OCI-LY7 (cell line): ENCODE measurements around the gene P3H2. TPM values are rescaled to one million over a fixed set of nuclear protein-coding genes. Genes with fewer than 3 reads are reported as not detected.
"Not testable (repeated sequence)": the region's sequence is repeated elsewhere in the genome, so short reads cannot be mapped to it uniquely, and the experiment has no call there.

Experiments
- BruUV-seq: library from RNA; stranded (reverse); fragments of 400-500 nt; replicated peaks from 2 replicates; lab custom pipeline; 2021; lab: Mats Ljungman, UMichigan
- CTCF ChIA-PET: fragments of 300-600 bp; sonication (Branson Sonifier 250); formaldehyde crosslinking; loops from one replicate; lab custom pipeline; 2022; ENCODE audit warnings: antibody characterized with exemption; ENCODE audit not compliant: unreplicated experiment; lab: Charles Lee
- POLR2A ChIA-PET: fragments of 300-600 bp; sonication (Branson Sonifier 250); formaldehyde crosslinking; loops from one replicate; lab custom pipeline; 2022; ENCODE audit warnings: antibody characterized with exemption; lab: Charles Lee
- DNase-seq: peaks from one replicate; pipeline ENCODE4 v3.0.0-alpha.2; 2015; ENCODE audit warnings: low spot score
- H2AFZ ChIP-seq: fragments of 200-600 bp; sonication (generic), shearing (Covaris generic); 2 replicates; pipeline ENCODE4 v1.6.1; 2014; ENCODE audit warnings: mild to moderate bottlenecking, antibody characterized with exemption, low read length, moderate library complexity
- H3K27ac ChIP-seq: fragments of 200-600 bp; sonication (generic); 2 replicates; pipeline ENCODE4 v1.5.1; 2014; ENCODE audit warnings: mixed run types, low read depth, mild to moderate bottlenecking, moderate library complexity, low read length, inconsistent platforms; ENCODE audit not compliant: poor library complexity, severe bottlenecking
- H3K36me3 ChIP-seq: fragments of 200-600 bp; sonication (generic); 2 replicates; pipeline ENCODE4 v1.6.1; 2014; ENCODE audit warnings: mild to moderate bottlenecking, antibody characterized with exemption, low read length, moderate library complexity, mixed read lengths; ENCODE audit not compliant: insufficient read depth
- H3K4me1 ChIP-seq: fragments of 200-600 bp; sonication (generic); 2 replicates; pipeline ENCODE4 v1.5.1; 2014; ENCODE audit warnings: mild to moderate bottlenecking, low read length; ENCODE audit not compliant: insufficient read depth, poor library complexity, severe bottlenecking
- H3K4me2 ChIP-seq: fragments of 200-600 bp; sonication (generic); 2 replicates; pipeline ENCODE4 v1.6.1; 2014; ENCODE audit warnings: mild to moderate bottlenecking, low read length
- H3K4me3 ChIP-seq: fragments of 200-600 bp; sonication (generic); 2 replicates; pipeline ENCODE4 v1.5.1; 2014; ENCODE audit warnings: mild to moderate bottlenecking, low read depth, low read length; ENCODE audit not compliant: poor library complexity, severe bottlenecking
- H3K79me2 ChIP-seq: fragments of 200-600 bp; sonication (generic); 2 replicates; pipeline ENCODE4 v1.6.1; 2016; ENCODE audit warnings: low read depth, mild to moderate bottlenecking, low read length, moderate library complexity, mixed read lengths; ENCODE audit not compliant: insufficient read depth
- H3K9me2 ChIP-seq: fragments of 200-600 bp; sonication (generic); 2 replicates; pipeline ENCODE4 v1.6.1; 2016; ENCODE audit warnings: mild to moderate bottlenecking, low read length, mixed read lengths; ENCODE audit not compliant: insufficient read depth
- H3K9me3 ChIP-seq: fragments of 200-600 bp; sonication (generic); 2 replicates; pipeline ENCODE4 v1.6.1; 2014; ENCODE audit warnings: mild to moderate bottlenecking, mixed run types, low read length, mixed read lengths
- H4K20me1 ChIP-seq: fragments of 200-600 bp; sonication (generic); 2 replicates; pipeline ENCODE4 v1.6.1; 2014; ENCODE audit warnings: mild to moderate bottlenecking, antibody characterized with exemption, low read length, moderate library complexity, mixed read lengths; ENCODE audit not compliant: insufficient read depth
- EZH2phosphoT487 ChIP-seq: fragments of 200-600 bp; sonication (generic); IDR thresholded peaks from 2 replicates; pipeline ENCODE4 v1.6.1; 2018; ENCODE audit warnings: low read depth, borderline replicate concordance, mild to moderate bottlenecking, mixed run types, antibody characterized with exemption, low read length, moderate library complexity, mixed read lengths
- intact Hi-C: fragments of 100-400 bp; cut with micrococcal nuclease; formaldehyde crosslinking; loops from one replicate; pipeline ENCODE4 v1.10.0; 2022; ENCODE audit not compliant: unreplicated experiment
- total RNA-seq, 2 experiments: library from RNA; depleted of rRNA in 1 of 2; stranded (reverse); fragments of >200 nt in 1 of 2; shearing (Covaris generic) in 1 of 2; gene quantifications; 2 replicates each; pipeline ENCODE4 v1.2.3, GENCODE V29; 2014 to 2022
- TF ChIP-seq, protein P1 (sequence below): fragments of 200-600 bp; sonication (generic); conservative IDR thresholded peaks from 2 replicates; pipeline ENCODE4 v1.5.1; 2014; ENCODE audit warnings: mild to moderate bottlenecking, antibody characterized with exemption, low read length, moderate library complexity, mixed read lengths

Gene P3H2
- total RNA-seq, 2 experiments from 2014 or later: not detected

DNA sequence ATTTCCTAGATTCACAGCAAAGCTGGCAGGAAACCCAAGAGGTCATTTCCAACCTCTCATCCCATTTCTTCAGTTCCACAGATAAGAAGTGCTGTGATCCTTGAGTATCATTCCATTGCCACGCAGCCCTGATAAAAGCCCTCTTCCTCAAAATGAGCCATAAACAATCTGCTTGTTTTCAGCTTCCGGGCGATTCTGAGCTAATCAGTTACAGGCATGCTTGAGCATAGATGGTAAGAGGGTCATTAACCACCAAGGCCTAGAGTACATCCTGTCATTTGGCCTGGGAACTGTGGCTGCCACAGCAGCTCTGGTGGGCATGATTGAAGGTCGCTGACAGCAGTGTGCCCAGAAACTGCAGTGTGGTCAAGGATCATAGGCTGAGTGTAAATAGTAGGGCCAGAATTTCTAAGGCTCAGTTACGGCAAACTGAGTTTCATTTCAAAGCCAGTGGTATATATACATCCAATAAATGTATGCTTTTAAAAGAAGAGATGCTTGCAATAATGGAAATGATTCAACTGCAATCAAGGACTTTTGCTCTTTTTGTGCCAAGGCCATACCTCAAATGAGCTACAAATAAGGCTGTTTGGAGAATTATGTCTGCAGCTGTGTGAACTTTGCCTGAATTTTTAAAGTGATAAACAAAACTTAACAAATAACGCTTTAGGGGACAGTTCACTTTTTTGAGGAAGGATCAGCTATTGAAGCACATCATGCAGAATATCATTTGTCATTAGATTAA lies 47.3 kb downstream of the P3H2 start:
- Histone ChIP-seq H2AFZ (no peak overlapping the region), H4K20me1 (no peaks in the 10 kb centered on the region), H3K4me1 (no peaks in the 10 kb centered on the region), H3K36me3 (no peaks in the 10 kb centered on the region), H3K4me3 (no peak overlapping the region), H3K9me2 (no peaks in the 10 kb centered on the region), H3K4me2 (no peak overlapping the region), H3K79me2 (no peaks in the 10 kb centered on the region), H3K9me3 (no peaks in the 10 kb centered on the region), H3K27ac (no peak overlapping the region)
- TF ChIP-seq EZH2phosphoT487: no peak
- TF ChIP-seq, protein P1, sequence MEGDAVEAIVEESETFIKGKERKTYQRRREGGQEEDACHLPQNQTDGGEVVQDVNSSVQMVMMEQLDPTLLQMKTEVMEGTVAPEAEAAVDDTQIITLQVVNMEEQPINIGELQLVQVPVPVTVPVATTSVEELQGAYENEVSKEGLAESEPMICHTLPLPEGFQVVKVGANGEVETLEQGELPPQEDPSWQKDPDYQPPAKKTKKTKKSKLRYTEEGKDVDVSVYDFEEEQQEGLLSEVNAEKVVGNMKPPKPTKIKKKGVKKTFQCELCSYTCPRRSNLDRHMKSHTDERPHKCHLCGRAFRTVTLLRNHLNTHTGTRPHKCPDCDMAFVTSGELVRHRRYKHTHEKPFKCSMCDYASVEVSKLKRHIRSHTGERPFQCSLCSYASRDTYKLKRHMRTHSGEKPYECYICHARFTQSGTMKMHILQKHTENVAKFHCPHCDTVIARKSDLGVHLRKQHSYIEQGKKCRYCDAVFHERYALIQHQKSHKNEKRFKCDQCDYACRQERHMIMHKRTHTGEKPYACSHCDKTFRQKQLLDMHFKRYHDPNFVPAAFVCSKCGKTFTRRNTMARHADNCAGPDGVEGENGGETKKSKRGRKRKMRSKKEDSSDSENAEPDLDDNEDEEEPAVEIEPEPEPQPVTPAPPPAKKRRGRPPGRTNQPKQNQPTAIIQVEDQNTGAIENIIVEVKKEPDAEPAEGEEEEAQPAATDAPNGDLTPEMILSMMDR: no peak
- BruUV-seq: no TSS peak
- no peak for DNase-seq
- ChIA-PET POLR2A (no interaction called here), CTCF (no interaction called here)
- intact Hi-C loops: no loop called here

DNA sequence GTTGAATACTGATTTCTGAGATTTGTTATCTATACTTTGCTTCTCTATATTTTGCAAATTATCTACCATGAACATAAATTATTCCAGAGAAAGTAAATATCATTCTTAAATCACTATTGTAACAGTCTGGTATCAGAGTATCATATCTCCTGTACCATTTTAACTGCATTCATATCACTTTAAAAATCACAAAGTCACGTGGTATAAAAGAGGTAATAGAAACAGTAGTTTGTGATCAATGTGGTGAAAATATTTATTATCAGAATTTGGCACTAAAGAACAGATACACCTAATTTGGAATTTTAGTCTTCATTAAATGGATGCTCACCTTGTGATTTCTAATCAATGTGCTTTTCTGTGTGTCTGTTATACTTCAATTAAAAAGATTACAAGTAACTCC lies 47.8 kb downstream of the P3H2 start:
- Histone ChIP-seq H3K79me2 (no peaks in the 10 kb centered on the region), H3K36me3 (no peaks in the 10 kb centered on the region), H3K4me2 (no peak overlapping the region), H3K4me1 (no peaks in the 10 kb centered on the region), H3K9me2 (no peaks in the 10 kb centered on the region), H4K20me1 (no peaks in the 10 kb centered on the region), H3K9me3 (no peaks in the 10 kb centered on the region), H3K4me3 (no peak overlapping the region), H2AFZ (no peak overlapping the region), H3K27ac (no peak overlapping the region)
- intact Hi-C loops: no loop called here
- POLR2A ChIA-PET: no interaction called here
- CTCF ChIA-PET: no interaction called here
- no peak for DNase-seq
- no peak for TF ChIP-seq EZH2phosphoT487
- TF ChIP-seq, protein P1: no peak
- BruUV-seq: no TSS peak

DNA sequence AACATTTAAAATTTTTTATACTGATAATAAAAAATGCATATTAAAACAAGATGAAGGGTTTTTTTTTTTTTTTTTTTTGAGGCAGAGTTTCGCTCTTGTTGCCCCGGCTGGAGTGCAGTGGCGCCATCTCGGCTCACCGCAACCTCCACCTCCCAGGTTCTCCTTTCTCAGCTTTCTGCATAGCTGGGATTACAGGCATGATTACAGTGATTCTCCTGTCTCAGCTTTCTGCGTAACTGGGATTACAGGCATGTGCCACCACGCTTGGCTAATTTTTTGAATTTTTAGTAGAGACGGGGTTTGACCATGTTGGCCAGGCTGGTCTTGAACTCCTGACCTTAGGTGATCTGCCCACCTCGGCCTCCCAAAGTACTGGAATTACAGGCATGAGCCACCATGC lies 48.8 kb downstream of the P3H2 start:
- H3K9me2 ChIP-seq, intact Hi-C loops, H3K9me3 ChIP-seq, H3K4me3 ChIP-seq, DNase-seq, H3K79me2 ChIP-seq, H3K4me1 ChIP-seq, H3K36me3 ChIP-seq, H3K27ac ChIP-seq, CTCF ChIA-PET, H2AFZ ChIP-seq, BruUV-seq, H3K4me2 ChIP-seq, H4K20me1 ChIP-seq: not testable (repeated sequence)
- POLR2A ChIA-PET: interaction anchor here (0.7 kb wide), 1 partner anchor 178 kb away, joined by 9 read pairs; no protein-coding TSS in a partner anchor
